ENCODE results near the gene ANKRD39. TPM values are rescaled to one million over a fixed set of nuclear protein-coding genes. Genes with fewer than 3 reads are reported as not detected.

ANKRD39 gene
- 12.2 and 14.1 TPM in 2 replicates for total RNA-seq (2022)
- percentile 62 among the genes with signal in this experiment for Bru-seq, nascent RNA
- percentile 62 among the genes with signal in this experiment for BruChase-seq, experiment 1, labeled RNA remaining after a 6-hour chase
- BruChase-seq, experiment 2, labeled RNA remaining after a 2-hour chase: percentile 67 among the genes with signal in this experiment
- long read RNA-seq, transcript ANKRD39-201 (4 exons, 976 nt): major isoform, 19 of 22 reads
- long read RNA-seq, partial matches to known transcripts: 1 of 22 reads
- long read RNA-seq, other reads (novel, unspliced or antisense): 2 of 22 reads

- Mint-ChIP-seq H3K27ac (ENCODE audit: unreplicated experiment) (peak within 1 kb of the TSS; percentile 47), H3K36me3 (ENCODE audit: insufficient read depth, unreplicated experiment) (peaks cover 58% of the 10 kb centered on the region), H3K27me3 (ENCODE audit: unreplicated experiment) (no peaks in the 10 kb centered on the region), H3K4me3 (ENCODE audit: low read depth, unreplicated experiment) (peak within 1 kb of the TSS; percentile 98), H3K4me1 (ENCODE audit: low read depth, unreplicated experiment) (peaks cover 11% of the 10 kb centered on the region), H3K9me3 (ENCODE audit: low read depth, unreplicated experiment) (no peaks in the 10 kb centered on the region)
- DNase-seq: peak; percentile 98
- CTCF ChIA-PET: interaction anchor here (0.6 to 3.1 kb wide), 23 partner anchors 9 to 308 kb away, joined by 3 to 39 read pairs (median 4); partner anchors contain the start of genes ANKRD36 and CNNM3
- intact Hi-C loops (cut with micrococcal nuclease; ENCODE audit: unreplicated experiment): loop anchor here (1.0 to 5.0 kb wide), 3 partner anchors 93 to 254 kb away; partner anchors contain the start of gene ANKRD36
- no peak for TF ChIP-seq CTCF (IDR thresholded peaks at IDR 0.05; ENCODE audit: unreplicated experiment)
- BruUV-seq (replicated peaks): no TSS peak
Measured at GRCh38 chr2:96857667-96858372, at the start of gene ANKRD39. Gene ANKRD39 (minus strand): TSS chr2:96858016. CDS start chr2:96857987, 29 bp downstream.

GRCh38 chr2:96906729-96907114 is 48.9 kb upstream of the ANKRD39 start:
- no peak for TF ChIP-seq CTCF (IDR thresholded peaks at IDR 0.05; ENCODE audit: unreplicated experiment)
- Mint-ChIP-seq H3K4me3 (ENCODE audit: low read depth, unreplicated experiment) (no peak overlapping the region), H3K27me3 (ENCODE audit: unreplicated experiment) (peaks cover 27% of the 10 kb centered on the region), H3K4me1 (ENCODE audit: low read depth, unreplicated experiment) (no peaks in the 10 kb centered on the region), H3K27ac (ENCODE audit: unreplicated experiment) (no peak overlapping the region), H3K9me3 (ENCODE audit: low read depth, unreplicated experiment) (no peaks in the 10 kb centered on the region), H3K36me3 (ENCODE audit: insufficient read depth, unreplicated experiment) (no peaks in the 10 kb centered on the region)
- BruUV-seq (replicated peaks): no TSS peak
- DNase-seq: no peak
- CTCF ChIA-PET: no interaction called here
- intact Hi-C loops (cut with micrococcal nuclease; ENCODE audit: unreplicated experiment): no loop called here

- H3K27ac Mint-ChIP-seq (ENCODE audit: unreplicated experiment): no peak overlapping the region
Measured at GRCh38 chr2:96903815-96904214, 46.0 kb upstream of the ANKRD39 start.

GRCh38 chr2:96903318-96903717 is 45.5 kb upstream of the ANKRD39 start:
- H3K4me1 Mint-ChIP-seq (ENCODE audit: low read depth, unreplicated experiment): no peaks in the 10 kb centered on the region
- H3K27me3 Mint-ChIP-seq (ENCODE audit: unreplicated experiment): no peaks in the 10 kb centered on the region
- no peak for DNase-seq
- no peaks in the 10 kb centered on the region for H3K9me3 Mint-ChIP-seq (ENCODE audit: low read depth, unreplicated experiment)
- no peak overlapping the region for H3K4me3 Mint-ChIP-seq (ENCODE audit: low read depth, unreplicated experiment)
- no TSS peak for BruUV-seq (replicated peaks)
- TF ChIP-seq CTCF (IDR thresholded peaks at IDR 0.05; ENCODE audit: unreplicated experiment): no peak
- H3K27ac Mint-ChIP-seq (ENCODE audit: unreplicated experiment): no peak overlapping the region
- intact Hi-C loops (cut with micrococcal nuclease; ENCODE audit: unreplicated experiment): no loop called here
- no peaks in the 10 kb centered on the region for H3K36me3 Mint-ChIP-seq (ENCODE audit: insufficient read depth, unreplicated experiment)
- CTCF ChIA-PET: no interaction called here

More at GRCh38 chr2:96903815-96904214, 46.0 kb upstream of the ANKRD39 start:
- no peak for DNase-seq
- TF ChIP-seq CTCF (IDR thresholded peaks at IDR 0.05; ENCODE audit: unreplicated experiment): no peak
- Mint-ChIP-seq H3K4me3 (ENCODE audit: low read depth, unreplicated experiment) (no peak overlapping the region), H3K4me1 (ENCODE audit: low read depth, unreplicated experiment) (no peaks in the 10 kb centered on the region), H3K9me3 (ENCODE audit: low read depth, unreplicated experiment) (no peaks in the 10 kb centered on the region), H3K27me3 (ENCODE audit: unreplicated experiment) (no peaks in the 10 kb centered on the region), H3K36me3 (ENCODE audit: insufficient read depth, unreplicated experiment) (no peaks in the 10 kb centered on the region)
- CTCF ChIA-PET: no interaction called here
- intact Hi-C loops (cut with micrococcal nuclease; ENCODE audit: unreplicated experiment): no loop called here
- BruUV-seq (replicated peaks): no TSS peak
